B cell (primary cell): ENCODE data around the gene FOXO4.

Source experiments
- CTCF ChIP-seq: fragments of 200-600 bp; IDR thresholded peaks from one replicate; pipeline ENCODE4 v1.8.0; 2022; ENCODE audit warnings: antibody characterized with exemption, mild to moderate bottlenecking
- EZH2 ChIP-seq: IDR thresholded peaks from 2 replicates; pipeline ENCODE4 v1.6.1; 2012; ENCODE audit warnings: borderline replicate concordance, low read depth, mild to moderate bottlenecking, moderate library complexity, low read length; ENCODE audit not compliant: insufficient read depth, poor library complexity, severe bottlenecking

- TF ChIP-seq EZH2 (no peak), CTCF (no peak)
These were observed 52.0 kb downstream of the FOXO4 start for GRCh38 chrX:71147496-71148277.
